ENCODE results near the gene XRCC4. TPM values are rescaled to one million over a fixed set of nuclear protein-coding genes. Genes with fewer than 3 reads are reported as not detected.

The XRCC4 gene
- total and polyA plus RNA-seq, 2 of the 13 experiments (the other 11 are each of a cell fraction or from before 2014, with no cell fraction given): 2.8 to 12.6 TPM

- TF ChIP-seq NFAT5 (CRISPR knock-in tag; IDR thresholded peaks at IDR 0.05) (no peak), ZBTB3 (CRISPR knock-in tag; IDR thresholded peaks at IDR 0.05; ENCODE audit: borderline replicate concordance, low read depth) (no peak), ZNF263 (CRISPR knock-in tag; IDR thresholded peaks at IDR 0.05) (no peak), FOXK1 (CRISPR knock-in tag; IDR thresholded peaks at IDR 0.05; ENCODE audit: borderline replicate concordance, low read depth) (peak; percentile 97), YY1 (IDR thresholded peaks at IDR 0.05; ENCODE audit: insufficient read depth, insufficient replicate concordance, low read depth, low read length) (peak; percentile 42), ZBTB14 (CRISPR knock-in tag; IDR thresholded peaks at IDR 0.05) (no peak), SMYD3 (CRISPR knock-in tag; IDR thresholded peaks at IDR 0.05) (no peak), PCBP1 (IDR thresholded peaks at IDR 0.05; ENCODE audit: borderline replicate concordance, low read depth, low read length) (no peak), ZNF329 (CRISPR knock-in tag; IDR thresholded peaks at IDR 0.05; ENCODE audit: low read depth) (no peak), ZFP62 (CRISPR knock-in tag; IDR thresholded peaks at IDR 0.05) (no peak), HMGA1 (CRISPR knock-in tag; conservative IDR thresholded peaks at IDR 0.05) (no peak), UBTF (CRISPR knock-in tag; IDR thresholded peaks at IDR 0.05) (no peak), JUNB (CRISPR knock-in tag; IDR thresholded peaks at IDR 0.05; ENCODE audit: borderline replicate concordance) (no peak), RARA (CRISPR knock-in tag; IDR thresholded peaks at IDR 0.05) (peak; percentile 91), ZNF3 (CRISPR knock-in tag; IDR thresholded peaks at IDR 0.05) (no peak), GPN1 (CRISPR knock-in tag; IDR thresholded peaks at IDR 0.05; ENCODE audit: borderline replicate concordance) (no peak), RELA (CRISPR knock-in tag; IDR thresholded peaks at IDR 0.05) (no peak), NFIC (IDR thresholded peaks at IDR 0.05; ENCODE audit: low read length) (peak; percentile 95), GTF3A (CRISPR knock-in tag; conservative IDR thresholded peaks at IDR 0.05) (no peak), ZNF180 (CRISPR knock-in tag; IDR thresholded peaks at IDR 0.05; ENCODE audit: borderline replicate concordance, low read depth) (no peak), CCDC6 (CRISPR knock-in tag; IDR thresholded peaks at IDR 0.05) (peak; percentile 23; the same call in 1 of the 2 replicates), THYN1 (CRISPR knock-in tag; IDR thresholded peaks at IDR 0.05; ENCODE audit: borderline replicate concordance, low read depth) (no peak), TP53 (CRISPR knock-in tag; conservative IDR thresholded peaks at IDR 0.05) (no peak)
Observed at GRCh38 chr5:83085106-83085505, 7.8 kb downstream of the XRCC4 start (continued).
